ENCODE data around the gene PF4V1.

The PF4V1 gene

GRCh38 chr4:73847526-73848182 lies 5.4 kb upstream of the PF4V1 start:
- DNase-seq, result no peak

GRCh38 chr4:73848183-73848777 lies 4.8 kb upstream of the PF4V1 start:
- DNase-seq, result no peak

- DNase-seq, result no peak
Observed at GRCh38 chr4:73850261-73850970, 2.7 kb upstream of the PF4V1 start.

- no peak for DNase-seq
Observed at GRCh38 chr4:73851293-73851692, 1.8 kb upstream of the PF4V1 start.

GRCh38 chr4:73852771-73853170 lies 325 bp upstream of the PF4V1 start:
- no peak for DNase-seq

- no peak for DNase-seq
Observed at GRCh38 chr4:73853718-73854473, 800 bp downstream of the PF4V1 start.

GRCh38 chr4:73855406-73855805 lies 2.3 kb downstream of the PF4V1 start:
- DNase-seq, result no peak

GRCh38 chr4:73856518-73856917 lies 3.4 kb downstream of the PF4V1 start:
- DNase-seq, result no peak

GRCh38 chr4:73859614-73860088 lies 6.6 kb downstream of the PF4V1 start:
- DNase-seq, result no peak

GRCh38 chr4:73860181-73860580 lies 7.1 kb downstream of the PF4V1 start:
- no peak for DNase-seq

- DNase-seq, result no peak
Observed at GRCh38 chr4:73860917-73861316, 7.8 kb downstream of the PF4V1 start.

GRCh38 chr4:73862322-73862721 lies 9.2 kb downstream of the PF4V1 start:
- DNase-seq, result no peak

GRCh38 chr4:73864365-73864764 lies 11.3 kb downstream of the PF4V1 start:
- DNase-seq, result no peak

GRCh38 chr4:73864961-73865360 lies 11.9 kb downstream of the PF4V1 start:
- DNase-seq, result no peak

- DNase-seq, result no peak
Observed at GRCh38 chr4:73865431-73866096, 12.5 kb downstream of the PF4V1 start.

GRCh38 chr4:73866246-73866645 lies 13.2 kb downstream of the PF4V1 start:
- DNase-seq, result no peak

- no peak for DNase-seq
Observed at GRCh38 chr4:73867783-73868182, 14.7 kb downstream of the PF4V1 start.

- no peak for DNase-seq
Observed at GRCh38 chr4:73868206-73869129, 15.4 kb downstream of the PF4V1 start.

- no peak for DNase-seq
Observed at GRCh38 chr4:73869130-73870055, 16.3 kb downstream of the PF4V1 start, which contains the start of gene CXCL1. CXCL1 (plus strand) TSS chr4:73869393; CDS start chr4:73869471, 78 bp downstream.

GRCh38 chr4:73870260-73870659 lies 17.2 kb downstream of the PF4V1 start:
- no peak for DNase-seq
